ENCODE measurements around the gene TRIM33. TPM values are rescaled to one million over a fixed set of nuclear protein-coding genes. Genes with fewer than 3 reads are reported as not detected.

The TRIM33 gene
- total RNA-seq = 10 to 100 TPM; 13.6 to 28.7 (median 21.4) TPM
- 10 to 100 TPM in 1 of 2 donors, 1 to 10 TPM in 1; 3.5 to 13.2 TPM for polyA plus RNA-seq
- long read RNA-seq, donor 1, full-length matches to known transcripts = 13 of 25 reads
- long read RNA-seq, donor 1, partial matches to known transcripts = 8 of 25 reads
- long read RNA-seq, donor 1, other reads (novel, unspliced or antisense) = 4 of 25 reads
- long read RNA-seq, donor 2, full-length matches to known transcripts = 12 of 20 reads
- long read RNA-seq, donor 2, partial matches to known transcripts = 5 of 20 reads
- long read RNA-seq, donor 2, other reads (novel, unspliced or antisense) = 3 of 20 reads
- long read RNA-seq, donor 3, partial matches to known transcripts = 11 of 19 reads
- long read RNA-seq, donor 3, other reads (novel, unspliced or antisense) = 8 of 19 reads

GRCh38 chr1:114511032-114511785 lies at the start of gene TRIM33:
Gene TRIM33 (minus strand): TSS chr1:114511203. CDS start chr1:114511076, 127 bp downstream.
- 1% methylated on average over 73 to 90 of the region's 90 CpGs for WGBS, 2 donors
- ATAC-seq = peak; percentile 95 to 97 (median 96)
- intact Hi-C loops (cut with DNase I) = loop anchor here in 5 of 10 donors (2.0 to 10.0 kb wide), 6 partner anchors 71 to 246 kb away; partner anchors contain the start of genes BCAS2 (in 2 of the 5) and CSDE1 (in 2 of the 5)
- TF ChIP-seq CTCF (IDR thresholded peaks at IDR 0.05) = peak in 2 of 9 donors; percentile 8 to 17
- H3K4me1 ChIP-seq = peaks cover 6 to 50% (median 41%) of the 10 kb centered on the region in 9 donors
- H3K27me3 ChIP-seq = no peaks in the 10 kb centered on the region
- H3K9me3 ChIP-seq = no peaks in the 10 kb centered on the region
- peak within 1 kb of the TSS; percentile 82 to 100 (median 94) for H3K4me3 ChIP-seq
- peaks cover 0 to 11% (median 0%) of the 10 kb centered on the region in 9 donors for H3K36me3 ChIP-seq
- peak within 1 kb of the TSS; percentile 89 to 99 (median 96) for H3K27ac ChIP-seq
- peak; percentile 92 to 94 for DNase-seq

- Histone ChIP-seq H3K4me3 (no peak overlapping the region), H3K27ac (no peak overlapping the region), H3K9me3 (no peaks in the 10 kb centered on the region), H3K4me1 (no peaks in the 10 kb centered on the region), H3K36me3 (peaks cover 0 to 2% (median 0%) of the 10 kb centered on the region in 9 donors), H3K27me3 (no peaks in the 10 kb centered on the region)
- ATAC-seq (no peak), DNase-seq (no peak)
- intact Hi-C loops (cut with DNase I) = loop anchor here in 9 of 10 donors (5.0 to 10.0 kb wide), 2 partner anchors 212 to 215 kb away; no protein-coding TSS in a partner anchor
- TF ChIP-seq CTCF (IDR thresholded peaks at IDR 0.05) = no peak
- 81 to 86% methylated on average over 3 of the region's 3 CpGs for WGBS, 2 donors
Observed at GRCh38 chr1:114559356-114559755, 48.4 kb upstream of the TRIM33 start.

- peak in 8 of 9 donors; percentile 12 to 55 (median 48) for TF ChIP-seq CTCF (IDR thresholded peaks at IDR 0.05)
- 98 to 99% methylated on average over 1 of the region's 1 CpG for WGBS, 2 donors
- no peak overlapping the region for H3K4me3 ChIP-seq
- intact Hi-C loops (cut with DNase I) = loop anchor here in 9 of 10 donors (5.0 to 10.0 kb wide), 2 partner anchors 211 to 214 kb away; no protein-coding TSS in a partner anchor
- no peak overlapping the region for H3K27ac ChIP-seq
- DNase-seq (no peak), ATAC-seq (no peak)
- no peaks in the 10 kb centered on the region for H3K4me1 ChIP-seq
- H3K27me3 ChIP-seq = no peaks in the 10 kb centered on the region
- H3K9me3 ChIP-seq = no peaks in the 10 kb centered on the region
- no peaks in the 10 kb centered on the region for H3K36me3 ChIP-seq
Observed at GRCh38 chr1:114558544-114558943, 47.5 kb upstream of the TRIM33 start.

GRCh38 chr1:114554577-114554976 lies 43.6 kb upstream of the TRIM33 start:
- DNase-seq (no peak), ATAC-seq (no peak)
- no peaks in the 10 kb centered on the region for H3K36me3 ChIP-seq
- no peaks in the 10 kb centered on the region for H3K9me3 ChIP-seq
- no peaks in the 10 kb centered on the region for H3K27me3 ChIP-seq
- WGBS, 2 donors = 86 to 87% methylated on average over 2 of the region's 2 CpGs
- H3K4me3 ChIP-seq = no peak overlapping the region
- H3K27ac ChIP-seq = no peak overlapping the region
- no peak for TF ChIP-seq CTCF (IDR thresholded peaks at IDR 0.05)
- intact Hi-C loops (cut with DNase I) = loop anchor here in 4 of 10 donors (10.0 kb wide), 1 partner anchor 210 kb away; no protein-coding TSS in a partner anchor
- H3K4me1 ChIP-seq = no peaks in the 10 kb centered on the region
